ENCODE results near the gene CCDC188.

- TF ChIP-seq, protein P1, sequence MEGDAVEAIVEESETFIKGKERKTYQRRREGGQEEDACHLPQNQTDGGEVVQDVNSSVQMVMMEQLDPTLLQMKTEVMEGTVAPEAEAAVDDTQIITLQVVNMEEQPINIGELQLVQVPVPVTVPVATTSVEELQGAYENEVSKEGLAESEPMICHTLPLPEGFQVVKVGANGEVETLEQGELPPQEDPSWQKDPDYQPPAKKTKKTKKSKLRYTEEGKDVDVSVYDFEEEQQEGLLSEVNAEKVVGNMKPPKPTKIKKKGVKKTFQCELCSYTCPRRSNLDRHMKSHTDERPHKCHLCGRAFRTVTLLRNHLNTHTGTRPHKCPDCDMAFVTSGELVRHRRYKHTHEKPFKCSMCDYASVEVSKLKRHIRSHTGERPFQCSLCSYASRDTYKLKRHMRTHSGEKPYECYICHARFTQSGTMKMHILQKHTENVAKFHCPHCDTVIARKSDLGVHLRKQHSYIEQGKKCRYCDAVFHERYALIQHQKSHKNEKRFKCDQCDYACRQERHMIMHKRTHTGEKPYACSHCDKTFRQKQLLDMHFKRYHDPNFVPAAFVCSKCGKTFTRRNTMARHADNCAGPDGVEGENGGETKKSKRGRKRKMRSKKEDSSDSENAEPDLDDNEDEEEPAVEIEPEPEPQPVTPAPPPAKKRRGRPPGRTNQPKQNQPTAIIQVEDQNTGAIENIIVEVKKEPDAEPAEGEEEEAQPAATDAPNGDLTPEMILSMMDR (optimal IDR thresholded peaks at IDR 0.05 in 1 of 3, IDR thresholded peaks at IDR 0.05 in 1 of 3, conservative IDR thresholded peaks at IDR 0.05 in 1 of 3; ENCODE audit: extremely low read depth in 1 of 3, insufficient read depth in 2 of 3, low read length in 3 of 3), result no peak
- no peak for TF ChIP-seq EZH2 (IDR thresholded peaks at IDR 0.05; ENCODE audit: low read length)
Observed at GRCh38 chr22:20171288-20172140, 20.7 kb upstream of the CCDC188 start.

All from keratinocyte (primary cell).